GM21825 (cell line): ENCODE data around the gene DKK3.

Experiments used
- ATAC-seq: cut with Tn5 transposase; IDR thresholded peaks from one replicate; pipeline ENCODE4 v1.9.1; 2021; ENCODE audit warnings: mild to moderate bottlenecking, moderate library complexity; ENCODE audit not compliant: unreplicated experiment

DKK3 gene

GRCh38 chr11:12006552-12007229 lies 1.7 kb downstream of the DKK3 start:
- ATAC-seq = no peak

- no peak for ATAC-seq
Observed at GRCh38 chr11:12005476-12005875, 3.0 kb downstream of the DKK3 start.

GRCh38 chr11:12005061-12005460 lies 3.4 kb downstream of the DKK3 start:
- ATAC-seq = no peak

- ATAC-seq = no peak
Observed at GRCh38 chr11:12003815-12004214, 4.6 kb downstream of the DKK3 start.

- no peak for ATAC-seq
Observed at GRCh38 chr11:12003336-12003735, 5.1 kb downstream of the DKK3 start.

- ATAC-seq = no peak
Observed at GRCh38 chr11:12001186-12001585, 7.2 kb downstream of the DKK3 start.

- ATAC-seq = no peak
Observed at GRCh38 chr11:11998091-11998781, 10.2 kb downstream of the DKK3 start.

GRCh38 chr11:11997049-11997322 lies 11.4 kb downstream of the DKK3 start:
- ATAC-seq = no peak

GRCh38 chr11:11996321-11997048 lies 11.9 kb downstream of the DKK3 start:
- ATAC-seq = no peak

GRCh38 chr11:11995601-11996000 lies 12.8 kb downstream of the DKK3 start:
- no peak for ATAC-seq

- no peak for ATAC-seq
Observed at GRCh38 chr11:11993839-11994238, 14.6 kb downstream of the DKK3 start.

- ATAC-seq = no peak
Observed at GRCh38 chr11:11992257-11993212, 15.9 kb downstream of the DKK3 start.

- ATAC-seq = no peak
Observed at GRCh38 chr11:11989774-11990744, 18.4 kb downstream of the DKK3 start.

GRCh38 chr11:11988681-11989261 lies 19.7 kb downstream of the DKK3 start:
- no peak for ATAC-seq

- ATAC-seq = no peak
Observed at GRCh38 chr11:11988099-11988651, 20.3 kb downstream of the DKK3 start.

- ATAC-seq = no peak
Observed at GRCh38 chr11:11987503-11988022, 20.9 kb downstream of the DKK3 start.

GRCh38 chr11:11985954-11986949 lies 22.2 kb downstream of the DKK3 start:
- no peak for ATAC-seq
